ENCODE results near the gene JAK3.

GRCh38 chr19:17868669-17869068, 20.9 kb upstream of the JAK3 start:
- no peak for TF ChIP-seq CTCF (IDR thresholded peaks at IDR 0.05)
- TF ChIP-seq POLR2A (IDR thresholded peaks at IDR 0.05), result no peak
- no peak for TF ChIP-seq POLR2AphosphoS5 (IDR thresholded peaks at IDR 0.05; ENCODE audit: insufficient read depth in 1 of 2, low read depth in 1 of 2)

All from vagina (tissue), 2 donors.